Cardiac muscle cell (in vitro differentiated cells and primary cell): ENCODE results near the gene CYP4Z1. TPM values are rescaled to one million over a fixed set of nuclear protein-coding genes. Genes with fewer than 3 reads are reported as not detected.
"Not testable (repeated sequence)": the region's sequence is repeated elsewhere in the genome, so short reads cannot be mapped to it uniquely, and the experiment has no call there.

ENCODE experiments used
- DNase-seq, 2 donors: peaks; one replicate each; pipeline versions ENCODE4 v3.0.0 to v3.0.0-alpha.2; 2010 to 2017; ENCODE audit warnings: low read depth in 1 of 2, low spot score in 1 of 2
- H3K27ac ChIP-seq: fragments of 200-600 bp; sonication (generic); 2 replicates; pipeline ENCODE4 v1.5.1; 2016
- H3K27me3 ChIP-seq: fragments of 200-600 bp; sonication (generic); 2 replicates; pipeline ENCODE4 v1.6.0; 2016; ENCODE audit warnings: control low read depth
- H3K36me3 ChIP-seq: fragments of 200-600 bp; sonication (generic); 2 replicates; pipeline ENCODE4 v1.5.1; 2016; ENCODE audit warnings: control low read depth
- H3K4me1 ChIP-seq: fragments of 200-600 bp; sonication (generic); 2 replicates; pipeline ENCODE4 v1.8.1; 2017; ENCODE audit warnings: low read depth, mild to moderate bottlenecking, mixed run types
- H3K4me3 ChIP-seq: fragments of 200-600 bp; sonication (generic); 2 replicates; pipeline ENCODE4 v1.5.1; 2016; ENCODE audit warnings: mild to moderate bottlenecking
- H3K9me3 ChIP-seq: fragments of 200-600 bp; sonication (generic); 2 replicates; pipeline ENCODE4 v1.5.1; 2017; ENCODE audit warnings: low read depth, mild to moderate bottlenecking, control low read depth
- CTCF ChIP-seq: IDR thresholded peaks from 2 replicates; pipeline ENCODE4 v1.5.1; 2012; ENCODE audit warnings: low read depth, mild to moderate bottlenecking, low read length
- polyA plus RNA-seq: library from polyadenylated mRNA; unstranded; fragments of >200 nt; fragmentation: Nextera tagmentation; extraction: Ambion mirVana; gene quantifications from 2 replicates; pipeline ENCODE4 v1.2.1, GENCODE V29; 2016
- total RNA-seq: library from RNA; depleted of rRNA; stranded (reverse); fragments of >200 nt; gene quantifications from 2 replicates; pipeline ENCODE4 v1.2.3, GENCODE V29; 2016

CYP4Z1 gene
- total and polyA plus RNA-seq, 2 experiments from 2014 or later = not detected

- Histone ChIP-seq H3K27ac (no peak overlapping the region), H3K27me3 (peaks cover under 1% of the 10 kb centered on the region), H3K4me3 (no peak overlapping the region), H3K4me1 (no peaks in the 10 kb centered on the region), H3K9me3 (no peaks in the 10 kb centered on the region), H3K36me3 (no peaks in the 10 kb centered on the region)
- no peak for TF ChIP-seq CTCF
- peak in 1 of 2 donors; percentile 95 for DNase-seq
Measured at GRCh38 chr1:47031059-47031458, 36.0 kb upstream of the CYP4Z1 start.

GRCh38 chr1:47031585-47031984 is 35.4 kb upstream of the CYP4Z1 start:
- no peaks in the 10 kb centered on the region for H3K36me3 ChIP-seq
- TF ChIP-seq CTCF = no peak
- no peaks in the 10 kb centered on the region for H3K9me3 ChIP-seq
- peak in 1 of 2 donors; percentile 71 for DNase-seq
- no peaks in the 10 kb centered on the region for H3K4me1 ChIP-seq
- H3K4me3 ChIP-seq = no peak overlapping the region
- no peaks in the 10 kb centered on the region for H3K27me3 ChIP-seq
- no peak overlapping the region for H3K27ac ChIP-seq

GRCh38 chr1:47036764-47037163 is 30.3 kb upstream of the CYP4Z1 start:
- Histone ChIP-seq H3K4me1 (no peaks in the 10 kb centered on the region), H3K27me3 (peaks cover under 1% of the 10 kb centered on the region), H3K27ac (no peak overlapping the region), H3K4me3 (no peak overlapping the region), H3K36me3 (no peaks in the 10 kb centered on the region), H3K9me3 (no peaks in the 10 kb centered on the region)
- no peak for DNase-seq
- no peak for TF ChIP-seq CTCF

- Histone ChIP-seq H3K4me1 (no peaks in the 10 kb centered on the region), H3K27ac (no peak overlapping the region), H3K27me3 (no peaks in the 10 kb centered on the region), H3K4me3 (no peak overlapping the region), H3K36me3 (no peaks in the 10 kb centered on the region), H3K9me3 (no peaks in the 10 kb centered on the region)
- TF ChIP-seq CTCF = no peak
- no peak for DNase-seq
Measured at GRCh38 chr1:47059376-47059775, 7.7 kb upstream of the CYP4Z1 start.

GRCh38 chr1:47069080-47069479 is 2.0 kb downstream of the CYP4Z1 start:
- not testable (repeated sequence) for H3K36me3 ChIP-seq, H3K27ac ChIP-seq, H3K4me3 ChIP-seq, H3K9me3 ChIP-seq, H3K4me1 ChIP-seq
- peaks cover 19% of the 10 kb centered on the region for H3K27me3 ChIP-seq
- DNase-seq = peak in 1 of 2 donors; percentile 9

- not testable (repeated sequence) for H3K4me3 ChIP-seq, DNase-seq, H3K27ac ChIP-seq, H3K4me1 ChIP-seq, H3K36me3 ChIP-seq, H3K9me3 ChIP-seq
- H3K27me3 ChIP-seq = peaks cover 19% of the 10 kb centered on the region
Measured at GRCh38 chr1:47069509-47069908, 2.5 kb downstream of the CYP4Z1 start.

GRCh38 chr1:47089356-47089755 is 22.3 kb downstream of the CYP4Z1 start:
- H3K27me3 ChIP-seq = not testable (repeated sequence)
- peak; percentile 23 to 53 for DNase-seq
- TF ChIP-seq CTCF = peak; percentile 40

More at GRCh38 chr1:47089356-47089755, 22.3 kb downstream of the CYP4Z1 start:
- H3K4me1 ChIP-seq, H3K4me3 ChIP-seq, H3K36me3 ChIP-seq, H3K9me3 ChIP-seq, H3K27ac ChIP-seq: not testable (repeated sequence)
